Measurements from ENCODE around the gene NEU1.

- TF ChIP-seq CTCF (IDR thresholded peaks at IDR 0.05) (no peak), POLR2A (IDR thresholded peaks at IDR 0.05) (peak; percentile 28), EP300 (IDR thresholded peaks at IDR 0.05) (no peak)
Measured at GRCh38 chr6:31814677-31815024, 48.0 kb downstream of the NEU1 start.

All from ovary (tissue), 3 donors.